Small intestine (tissue), 4 donors: ENCODE measurements around the gene RGS10. TPM values are rescaled to one million over a fixed set of nuclear protein-coding genes. Genes with fewer than 3 reads are reported as not detected.

Source experiments
- polyA plus RNA-seq, 4 donors: library from polyadenylated mRNA; stranded (reverse) in 3 of 4; unstranded in 1 of 4; fragments of 200-250 nt in 3 of 4; fragments of 120-200 nt in 1 of 4; gene quantifications; one replicate each; pipeline versions ENCODE4 v1.2.1 to v1.2.3, GENCODE V29; 2013
- donor health status: healthy with polysubstance abuse.
- donor health status: Bipolar disorder and iron deficiency.
- donor health status: healthy.

The RGS10 gene
- polyA plus RNA-seq, 4 donors: 9.6 to 77.8 (median 41.1) TPM

Other genes with a start within 250 kb of the RGS10 start
- gene TIAL1, start 54.2 kb upstream of the RGS10 start, polyA plus RNA-seq: 100 to 1,000 TPM in 1 of 4 donors, 10 to 100 TPM in 3; 43.8 to 109 (median 50.9) TPM
- 10 to 100 TPM in 2 of 4 donors, 1 to 10 TPM in 2; 6.5 to 15.3 (median 10.3) TPM for gene BAG3, start 108.7 kb upstream of the RGS10 start, polyA plus RNA-seq
- 10 to 100 TPM in 1 of 4 donors, 1 to 10 TPM in 3; 3.5 to 14.1 (median 5.2) TPM for gene INPP5F, start 183.3 kb upstream of the RGS10 start, polyA plus RNA-seq